Activated T-helper 17 cell treated with anti-CD3 and anti-CD28 coated beads, Interleukin-2, amount 50 U/mL, for 72 hours (primary cell): ENCODE results near the gene ABCA2. TPM values are rescaled to one million over a fixed set of nuclear protein-coding genes. Genes with fewer than 3 reads are reported as not detected.
A peak's percentile ranks its signal among the peaks of the same experiment; 100 is the strongest.

Source experiments
- ATAC-seq: fragments of 150-1000 bp; cut with Tn5 transposase; replicated peaks from 2 replicates; pipeline ENCODE4 v1.10.0; 2021; ENCODE audit warnings: mild to moderate bottlenecking, moderate library complexity
- H3K27ac Mint-ChIP-seq: one replicate; pipeline ENCODE4 v1.8.0; 2022; ENCODE audit warnings: mixed read lengths
- H3K27me3 Mint-ChIP-seq: one replicate; pipeline ENCODE4 v1.8.0; 2022; ENCODE audit warnings: mixed read lengths
- H3K36me3 Mint-ChIP-seq: one replicate; pipeline ENCODE4 v1.8.0; 2022; ENCODE audit warnings: low read depth, mild to moderate bottlenecking, mixed read lengths
- H3K4me1 Mint-ChIP-seq: one replicate; pipeline ENCODE4 v1.8.0; 2022; ENCODE audit warnings: mixed read lengths
- H3K4me3 Mint-ChIP-seq: one replicate; pipeline ENCODE4 v1.8.0; 2022; ENCODE audit warnings: mild to moderate bottlenecking, mixed read lengths
- H3K9me3 Mint-ChIP-seq: one replicate; pipeline ENCODE4 v1.8.0; 2022; ENCODE audit warnings: mixed read lengths
- total RNA-seq, 2 donors: library from RNA; stranded (reverse); gene quantifications; one replicate each; pipeline ENCODE4 v1.2.3, GENCODE V29; 2022

The ABCA2 gene
- total RNA-seq, 2 donors from 2014 or later: 43.0 to 63.9 TPM

DNA sequence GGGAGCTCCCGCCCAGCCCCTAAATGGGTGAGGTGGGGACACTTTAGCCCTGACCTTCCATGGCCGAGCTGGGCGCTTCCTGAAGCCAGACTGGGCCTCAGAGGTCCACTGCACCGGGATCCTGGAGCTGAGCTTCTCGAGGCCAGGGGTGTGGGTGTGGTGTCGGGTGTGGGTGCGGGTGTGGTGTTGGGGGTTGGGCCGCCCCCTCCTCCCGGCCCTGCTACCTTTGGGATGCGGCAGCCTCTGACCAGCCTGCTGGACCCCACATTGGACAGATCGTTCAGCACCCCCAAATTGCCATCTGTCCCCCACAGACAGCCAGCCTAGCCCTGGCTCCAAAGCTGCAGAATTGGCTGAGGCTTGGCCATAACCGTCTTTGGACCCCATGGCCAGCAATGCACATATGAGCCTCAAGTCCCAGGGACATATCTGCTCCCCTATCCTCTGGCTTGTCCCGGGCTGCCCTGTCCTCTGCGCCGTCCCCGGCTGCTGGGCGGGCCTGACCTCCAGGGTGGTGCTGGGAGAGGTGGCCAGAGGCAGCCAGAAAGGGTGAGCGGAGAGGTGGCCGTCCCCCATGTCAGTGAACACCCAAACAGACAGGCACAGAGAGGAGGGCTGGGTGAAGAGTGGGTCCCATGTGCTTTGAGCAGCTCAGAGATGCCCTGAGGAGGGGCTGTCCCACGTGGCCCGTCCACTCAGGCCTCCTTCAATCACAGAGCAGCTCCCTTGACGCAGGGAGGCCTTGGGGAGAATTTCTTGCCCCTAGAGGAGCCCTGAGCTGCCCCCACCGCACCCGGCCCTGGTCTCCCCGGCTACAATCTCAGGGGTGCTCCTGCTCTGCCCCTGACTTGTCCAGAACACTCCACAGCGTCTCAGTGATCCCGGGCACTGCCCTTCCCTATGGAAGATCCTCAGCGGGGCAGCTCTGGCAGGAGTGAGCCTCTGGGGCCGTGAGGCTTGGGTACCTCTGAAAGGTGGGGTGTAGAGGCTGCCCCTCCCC is 54.1 kb downstream of the ABCA2 start:
- H3K4me1 Mint-ChIP-seq: no peaks in the 10 kb centered on the region
- no peaks in the 10 kb centered on the region for H3K36me3 Mint-ChIP-seq
- ATAC-seq: no peak
- no peak overlapping the region for H3K27ac Mint-ChIP-seq
- no peaks in the 10 kb centered on the region for H3K9me3 Mint-ChIP-seq
- H3K27me3 Mint-ChIP-seq: no peaks in the 10 kb centered on the region
- no peak overlapping the region for H3K4me3 Mint-ChIP-seq

DNA sequence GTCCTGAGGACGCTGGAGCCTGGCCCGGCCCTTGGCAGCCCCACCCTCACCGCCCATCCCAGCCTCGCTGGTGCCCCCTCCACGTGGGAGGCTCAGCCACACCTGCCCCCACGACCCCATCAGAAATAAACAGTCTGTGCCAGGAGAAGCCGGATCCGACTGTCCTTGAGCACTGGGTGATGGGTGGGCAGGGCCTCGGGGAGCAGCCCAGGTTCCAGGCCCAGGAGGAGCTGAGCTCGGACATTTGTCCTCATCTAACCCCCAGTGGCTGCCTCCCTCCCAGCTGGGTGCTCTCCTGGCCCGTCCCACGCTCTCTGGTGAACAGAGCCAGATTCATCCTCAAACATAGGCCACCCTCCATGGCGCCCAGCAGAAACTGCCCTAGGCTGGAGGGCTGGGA is 55.3 kb downstream of the ABCA2 start:
- ATAC-seq: no peak

GRCh38 chr9:136972335-136972734 is 55.7 kb downstream of the ABCA2 start:
- Mint-ChIP-seq H3K36me3 (no peaks in the 10 kb centered on the region), H3K4me1 (no peaks in the 10 kb centered on the region), H3K9me3 (no peaks in the 10 kb centered on the region), H3K27ac (no peak overlapping the region), H3K27me3 (no peaks in the 10 kb centered on the region), H3K4me3 (no peak overlapping the region)
- ATAC-seq: no peak

More for the DNA sequence above, 55.3 kb downstream of the ABCA2 start:
- Mint-ChIP-seq H3K4me1 (no peaks in the 10 kb centered on the region), H3K27ac (no peak overlapping the region), H3K36me3 (no peaks in the 10 kb centered on the region), H3K4me3 (no peak overlapping the region), H3K27me3 (no peaks in the 10 kb centered on the region), H3K9me3 (no peaks in the 10 kb centered on the region)

DNA sequence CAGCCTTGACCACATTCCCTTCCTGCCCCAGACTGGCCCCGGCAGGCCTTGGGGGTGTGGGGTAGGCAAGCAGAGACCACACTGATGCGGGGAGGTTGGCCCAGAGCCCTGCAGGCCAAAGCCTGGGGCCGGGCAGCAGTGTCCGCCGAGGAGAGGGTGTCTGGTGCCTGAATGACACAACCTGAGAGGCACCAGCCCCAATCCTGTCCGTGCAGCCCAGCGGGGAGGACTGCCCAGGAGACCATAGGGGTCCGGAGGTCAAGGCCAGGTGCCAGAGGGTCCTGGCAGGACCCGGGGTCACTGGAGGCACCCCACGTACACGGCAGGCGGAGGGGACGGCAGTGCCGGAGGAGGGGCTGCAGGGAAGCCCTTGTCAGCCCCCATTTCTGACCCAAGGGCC is 56.3 kb downstream of the ABCA2 start:
- Mint-ChIP-seq H3K27me3 (no peaks in the 10 kb centered on the region), H3K27ac (no peak overlapping the region), H3K4me1 (no peaks in the 10 kb centered on the region), H3K4me3 (no peak overlapping the region), H3K9me3 (no peaks in the 10 kb centered on the region), H3K36me3 (no peaks in the 10 kb centered on the region)
- no peak for ATAC-seq

DNA sequence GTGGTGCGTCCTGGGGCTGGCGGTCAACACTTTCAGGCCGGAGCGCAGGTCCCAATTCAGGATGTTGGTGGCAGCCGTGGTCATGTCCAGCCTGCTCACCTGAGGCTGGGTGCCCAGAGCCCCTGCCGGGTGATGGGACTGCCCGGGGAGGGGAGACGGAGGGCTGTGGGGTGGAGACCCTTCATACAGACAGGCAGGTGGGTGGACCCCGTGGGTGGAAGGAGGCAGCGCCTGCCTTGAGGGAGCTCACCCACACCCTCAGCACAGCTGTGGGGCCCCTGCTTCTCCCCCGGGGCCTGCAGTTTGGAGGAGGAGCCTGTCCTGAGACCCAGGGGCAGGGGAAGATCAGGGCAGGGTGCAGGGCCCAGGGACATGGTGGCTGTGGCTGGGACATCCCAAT is 57.7 kb downstream of the ABCA2 start:
- Mint-ChIP-seq H3K4me3 (no peak overlapping the region), H3K4me1 (peaks cover 7% of the 10 kb centered on the region), H3K9me3 (no peaks in the 10 kb centered on the region), H3K27me3 (no peaks in the 10 kb centered on the region), H3K36me3 (no peaks in the 10 kb centered on the region), H3K27ac (no peak overlapping the region)
- no peak for ATAC-seq

DNA sequence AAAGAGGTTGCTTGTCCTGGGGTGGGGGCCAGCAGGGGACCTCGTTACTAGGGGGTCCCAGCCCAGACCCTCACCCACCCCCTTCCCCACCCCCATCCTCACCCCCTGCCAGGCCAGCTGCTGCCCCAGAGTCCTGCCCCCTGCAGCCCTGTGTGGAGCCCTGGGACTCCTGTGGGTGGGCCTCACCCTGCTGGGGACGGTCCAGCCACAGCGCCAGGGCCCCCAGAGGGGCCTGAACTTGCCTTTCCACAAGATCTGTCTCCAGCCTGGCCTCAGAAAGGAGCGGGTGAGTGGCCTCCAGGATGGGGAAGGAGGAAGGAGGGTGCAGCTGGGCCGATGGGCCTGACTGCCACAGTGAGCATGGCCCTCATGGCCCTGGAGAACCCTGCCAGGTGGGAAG is 58.3 kb downstream of the ABCA2 start:
- no peak overlapping the region for H3K27ac Mint-ChIP-seq
- no peak for ATAC-seq
- H3K9me3 Mint-ChIP-seq: no peaks in the 10 kb centered on the region
- no peak overlapping the region for H3K4me3 Mint-ChIP-seq
- H3K4me1 Mint-ChIP-seq: peaks cover 7% of the 10 kb centered on the region
- no peaks in the 10 kb centered on the region for H3K36me3 Mint-ChIP-seq
- H3K27me3 Mint-ChIP-seq: no peaks in the 10 kb centered on the region

GRCh38 chr9:136969150-136969549 is 58.9 kb downstream of the ABCA2 start:
- H3K4me1 Mint-ChIP-seq: peaks cover 7% of the 10 kb centered on the region
- no peak overlapping the region for H3K4me3 Mint-ChIP-seq
- no peak for ATAC-seq

DNA sequence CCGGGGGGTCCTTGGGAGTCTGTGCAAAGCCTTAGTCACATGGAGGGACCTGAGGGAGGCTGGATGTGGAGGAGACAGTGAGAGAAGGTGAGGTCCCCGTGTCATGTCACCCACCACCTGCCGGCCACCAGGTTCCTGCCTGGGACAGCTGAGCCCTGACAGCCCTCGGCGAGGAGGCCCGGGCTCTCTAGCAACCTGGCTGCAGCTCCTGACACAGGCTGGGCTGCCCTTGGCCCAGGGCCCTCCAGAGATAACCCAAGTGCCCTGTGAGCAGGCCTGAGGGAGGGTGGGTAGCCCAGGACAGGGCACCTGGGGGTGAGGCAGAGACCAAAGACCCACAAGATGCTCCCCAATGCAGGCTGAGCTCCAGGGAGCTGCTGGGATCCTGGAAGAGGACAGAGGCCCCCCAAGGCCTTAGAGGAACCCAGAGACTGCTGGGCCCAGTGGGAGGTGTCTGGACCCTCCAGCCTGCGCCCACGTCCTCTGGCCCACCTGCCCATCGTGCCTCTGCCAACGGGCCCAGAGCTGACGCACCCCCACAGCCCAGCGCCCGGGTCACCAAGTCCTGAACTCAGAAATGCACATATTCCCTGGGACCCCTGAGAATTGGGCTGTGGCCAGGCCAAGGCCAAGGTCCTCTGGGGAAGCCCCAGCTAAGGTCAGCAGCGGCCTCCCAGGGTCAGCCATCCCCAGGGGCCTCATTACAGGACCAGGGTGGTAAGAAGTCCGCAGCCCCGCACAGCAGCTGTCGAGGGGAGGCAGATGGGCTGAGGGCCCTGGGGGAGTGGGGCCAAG is 59.5 kb downstream of the ABCA2 start:
- Mint-ChIP-seq H3K27ac (no peak overlapping the region), H3K4me3 (no peak overlapping the region), H3K9me3 (no peaks in the 10 kb centered on the region), H3K36me3 (no peaks in the 10 kb centered on the region), H3K4me1 (peaks cover 7% of the 10 kb centered on the region), H3K27me3 (no peaks in the 10 kb centered on the region)
- no peak for ATAC-seq

More at GRCh38 chr9:136969150-136969549, 58.9 kb downstream of the ABCA2 start:
- Mint-ChIP-seq H3K27ac (no peak overlapping the region), H3K36me3 (no peaks in the 10 kb centered on the region), H3K9me3 (no peaks in the 10 kb centered on the region), H3K27me3 (no peaks in the 10 kb centered on the region)

DNA sequence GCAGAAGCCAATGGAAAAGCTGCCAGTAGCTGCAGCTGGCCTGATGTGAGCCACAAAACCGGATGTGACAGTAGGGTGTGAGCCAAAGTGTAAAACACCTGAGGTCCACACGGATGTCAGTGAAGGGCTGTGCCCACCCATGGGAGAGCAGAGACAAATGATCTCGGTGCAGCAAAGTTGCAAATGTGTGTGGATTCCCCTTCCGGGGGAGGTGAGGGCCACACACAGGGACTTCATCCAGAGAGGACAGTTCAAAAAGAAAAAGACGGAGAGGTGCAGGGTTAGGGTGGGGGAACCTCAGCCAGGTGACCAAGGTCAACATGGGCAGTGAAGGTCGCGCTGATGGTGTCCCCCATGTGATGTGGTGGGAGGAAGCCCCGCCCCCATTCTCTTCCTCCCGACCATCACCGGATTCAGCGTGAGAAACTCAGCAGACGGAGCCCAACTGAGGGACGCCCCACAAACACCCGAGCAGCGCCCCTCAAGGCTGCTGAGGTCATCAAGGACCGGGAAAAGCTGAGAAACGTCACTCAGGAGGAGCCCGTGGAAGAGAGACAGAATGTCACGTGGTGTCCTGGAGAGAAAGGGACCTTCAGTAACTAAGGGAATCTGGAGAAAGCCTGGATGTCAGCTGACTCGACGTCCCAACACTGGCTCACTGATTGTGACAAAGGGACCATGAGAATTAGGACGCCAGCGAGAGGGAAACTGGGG is 62.1 kb downstream of the ABCA2 start:
- Mint-ChIP-seq H3K9me3 (no peaks in the 10 kb centered on the region), H3K4me1 (peaks cover 7% of the 10 kb centered on the region), H3K4me3 (peak overlapping the region; percentile 82), H3K27ac (peak overlapping the region; percentile 76), H3K36me3 (no peaks in the 10 kb centered on the region), H3K27me3 (no peaks in the 10 kb centered on the region)
- ATAC-seq: peak; percentile 64

GRCh38 chr9:136964833-136965422 is 63.1 kb downstream of the ABCA2 start:
- H3K36me3 Mint-ChIP-seq: no peaks in the 10 kb centered on the region
- ATAC-seq: no peak
- H3K27ac Mint-ChIP-seq: peak overlapping the region; percentile 44
- H3K4me3 Mint-ChIP-seq: peak overlapping the region; percentile 82
- H3K9me3 Mint-ChIP-seq: no peaks in the 10 kb centered on the region
- peaks cover 7% of the 10 kb centered on the region for H3K4me1 Mint-ChIP-seq
- no peaks in the 10 kb centered on the region for H3K27me3 Mint-ChIP-seq

- Mint-ChIP-seq H3K4me3 (peak overlapping the region; percentile 24), H3K27me3 (no peaks in the 10 kb centered on the region), H3K4me1 (peaks cover 7% of the 10 kb centered on the region), H3K36me3 (no peaks in the 10 kb centered on the region), H3K9me3 (no peaks in the 10 kb centered on the region), H3K27ac (peak overlapping the region; percentile 44)
- ATAC-seq: no peak
These were observed 63.8 kb downstream of the ABCA2 start for GRCh38 chr9:136964171-136964689.

GRCh38 chr9:136963751-136964150 is 64.3 kb downstream of the ABCA2 start:
- no peaks in the 10 kb centered on the region for H3K9me3 Mint-ChIP-seq

DNA sequence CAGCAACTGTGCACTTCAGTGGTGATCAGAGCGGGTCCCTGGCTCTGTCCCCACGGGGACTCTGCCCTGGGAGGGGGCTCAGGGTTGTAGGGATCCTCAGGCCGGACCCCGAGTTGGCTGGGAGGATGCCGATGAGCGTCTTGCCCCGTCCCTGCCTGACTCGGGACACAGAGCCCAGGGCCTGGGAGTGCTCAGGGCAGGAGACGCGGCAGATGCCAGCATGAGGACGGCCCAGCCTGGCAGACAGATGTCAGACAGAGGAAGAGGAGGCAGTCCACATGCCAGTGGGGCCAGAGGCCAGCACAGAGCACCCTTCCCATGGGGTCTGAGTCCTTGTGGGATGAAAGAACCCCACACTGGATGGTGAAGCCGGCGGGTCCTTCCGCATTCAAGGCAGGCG is 64.7 kb downstream of the ABCA2 start:
- Mint-ChIP-seq H3K27ac (peak overlapping the region; percentile 50), H3K4me1 (peaks cover 7% of the 10 kb centered on the region), H3K27me3 (no peaks in the 10 kb centered on the region), H3K4me3 (no peak overlapping the region), H3K9me3 (no peaks in the 10 kb centered on the region), H3K36me3 (no peaks in the 10 kb centered on the region)
- no peak for ATAC-seq

More at GRCh38 chr9:136963751-136964150, 64.3 kb downstream of the ABCA2 start:
- ATAC-seq: no peak
- Mint-ChIP-seq H3K4me1 (peaks cover 7% of the 10 kb centered on the region), H3K27ac (no peak overlapping the region), H3K27me3 (no peaks in the 10 kb centered on the region), H3K36me3 (no peaks in the 10 kb centered on the region), H3K4me3 (no peak overlapping the region)
